ENCODE data around the gene GP2.

Gene GP2

GRCh38 chr16:20327444-20328041, at the start of gene GP2:
GP2 (minus strand) TSS chr16:20327513; CDS start chr16:20326431, 1,082 bp downstream.
- no peak for DNase-seq (ENCODE audit: low read depth in 2 of 2)

- DNase-seq (ENCODE audit: low read depth in 2 of 2), result no peak
Measured at GRCh38 chr16:20372701-20373100, 45.4 kb upstream of the GP2 start.

GRCh38 chr16:20369452-20370054, 42.2 kb upstream of the GP2 start:
- DNase-seq (ENCODE audit: low read depth in 2 of 2), result no peak

GRCh38 chr16:20364051-20364450, 36.7 kb upstream of the GP2 start:
- DNase-seq (ENCODE audit: low read depth in 2 of 2), result no peak

GRCh38 chr16:20363191-20363590, 35.9 kb upstream of the GP2 start:
- DNase-seq (ENCODE audit: low read depth in 2 of 2), result no peak

DNA sequence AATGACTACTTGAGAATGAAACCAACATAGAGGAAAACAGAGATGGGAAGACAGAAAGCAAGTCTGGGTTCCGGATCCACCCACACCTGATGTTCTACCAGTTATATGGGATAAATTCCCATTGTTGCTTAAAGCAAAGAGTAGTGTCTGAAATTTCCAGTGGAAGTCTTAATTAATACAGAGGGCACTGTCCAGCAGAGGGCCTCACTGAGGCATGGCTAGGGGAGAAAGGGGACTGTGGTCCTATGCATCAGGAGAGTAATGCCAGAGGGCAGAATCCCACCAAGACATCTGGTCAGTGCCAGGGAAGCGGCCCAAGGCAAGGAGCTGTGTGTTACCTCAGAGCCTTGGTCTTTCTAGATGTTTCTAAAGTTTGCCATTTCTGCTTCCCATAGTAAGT, 32.7 kb upstream of the GP2 start:
- DNase-seq (ENCODE audit: low read depth in 2 of 2), result no peak

DNA sequence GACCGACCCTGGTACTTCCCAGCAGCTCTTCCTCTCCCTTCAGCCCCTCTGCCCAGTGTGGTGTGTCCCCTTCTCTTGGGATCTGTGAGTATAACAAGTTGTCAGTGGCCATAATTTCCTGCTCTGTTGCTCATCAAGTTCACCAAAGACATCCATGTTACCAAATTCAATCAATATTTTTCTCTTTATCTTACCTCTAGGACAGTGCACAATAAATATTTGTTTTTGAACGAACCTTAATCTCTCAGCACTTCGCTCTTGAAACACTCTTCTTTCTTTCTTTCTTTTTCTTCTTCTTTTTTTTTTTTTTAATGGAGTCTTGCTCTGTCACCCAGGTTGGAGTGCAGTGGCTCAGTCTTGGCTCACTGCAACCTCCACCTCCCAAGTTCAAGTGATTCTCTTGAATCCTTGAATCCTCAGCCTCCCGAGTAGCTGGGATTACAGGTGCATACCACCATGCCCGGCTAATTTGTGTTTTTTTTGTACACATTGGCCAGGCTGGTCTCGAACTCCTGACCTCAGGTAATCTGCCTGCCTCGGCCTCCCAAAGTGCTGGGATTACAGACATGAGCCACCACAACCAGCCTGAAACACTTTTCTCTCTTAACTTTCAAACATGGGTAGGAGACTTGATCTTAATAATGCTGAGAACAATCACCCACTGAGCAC, 27.9 kb upstream of the GP2 start:
- DNase-seq (ENCODE audit: low read depth in 2 of 2), result no peak

GRCh38 chr16:20353379-20353778, 26.1 kb upstream of the GP2 start:
- no peak for DNase-seq (ENCODE audit: low read depth in 2 of 2)

- DNase-seq (ENCODE audit: low read depth in 2 of 2), result no peak
Measured at GRCh38 chr16:20352615-20353014, 25.3 kb upstream of the GP2 start, which contains the start of gene UMOD. UMOD (minus strand) TSS chr16:20352715; CDS start chr16:20350737, 1,978 bp downstream.

GRCh38 chr16:20349615-20350014, 22.3 kb upstream of the GP2 start:
- no peak for DNase-seq (ENCODE audit: low read depth in 2 of 2)

- DNase-seq (ENCODE audit: low read depth in 2 of 2), result no peak
Measured at GRCh38 chr16:20348365-20349185, 21.3 kb upstream of the GP2 start.

DNA sequence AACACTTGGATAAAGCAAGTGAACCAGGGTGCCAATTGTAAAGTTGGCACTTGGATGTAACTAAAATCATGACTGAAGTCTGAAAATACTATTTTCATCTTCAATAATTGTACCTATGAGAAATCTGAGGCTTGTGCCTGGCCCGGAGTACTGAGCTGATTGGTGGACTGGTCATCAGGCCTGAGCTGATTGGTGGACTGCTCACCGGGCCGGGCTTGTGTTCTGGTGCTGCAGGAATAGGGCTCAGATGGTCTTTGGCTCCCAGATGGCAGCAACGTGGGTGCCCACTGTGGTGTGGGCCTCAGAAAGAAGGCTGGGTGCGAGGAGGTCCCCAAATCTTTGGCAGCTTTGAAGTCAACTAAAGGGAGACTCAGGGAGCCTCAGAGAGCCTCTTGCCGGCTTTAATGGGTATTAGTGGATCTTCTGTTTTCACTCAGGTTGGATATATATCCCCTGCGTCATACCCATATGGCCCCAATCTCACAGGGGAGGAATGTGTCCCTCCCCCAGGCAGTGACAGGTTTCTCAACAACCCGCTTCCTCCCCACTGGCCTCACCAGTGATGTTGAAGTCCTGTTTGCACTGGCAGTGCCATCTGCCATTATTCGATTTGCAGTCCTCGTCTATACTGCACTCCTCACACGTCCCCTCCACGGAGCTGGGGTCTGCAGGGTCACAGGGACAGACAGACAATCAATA, 20.5 kb upstream of the GP2 start:
- no peak for DNase-seq (ENCODE audit: low read depth in 2 of 2)

GRCh38 chr16:20344611-20345010, 17.3 kb upstream of the GP2 start:
- no peak for DNase-seq (ENCODE audit: low read depth in 2 of 2)

DNA sequence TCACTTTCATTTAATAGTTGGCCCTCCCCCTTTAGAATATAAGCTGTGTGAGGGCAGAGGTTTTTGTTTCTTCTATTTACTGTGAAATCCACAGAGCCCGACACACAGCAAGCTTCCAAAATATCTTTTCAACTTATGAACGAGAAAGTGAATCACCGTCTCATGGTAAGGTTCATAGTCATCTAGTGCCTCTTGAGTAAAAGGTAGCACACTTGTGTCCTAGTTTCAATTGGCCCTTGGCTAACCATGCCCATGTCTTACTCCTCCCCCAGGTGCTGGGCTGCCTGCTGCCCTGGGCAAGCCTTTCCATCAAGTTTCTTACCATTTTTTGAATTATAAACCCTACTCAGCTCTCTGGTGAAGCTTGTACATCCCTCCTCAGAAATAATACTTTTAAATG, 12.4 kb upstream of the GP2 start:
- DNase-seq (ENCODE audit: low read depth in 2 of 2), result no peak

DNA sequence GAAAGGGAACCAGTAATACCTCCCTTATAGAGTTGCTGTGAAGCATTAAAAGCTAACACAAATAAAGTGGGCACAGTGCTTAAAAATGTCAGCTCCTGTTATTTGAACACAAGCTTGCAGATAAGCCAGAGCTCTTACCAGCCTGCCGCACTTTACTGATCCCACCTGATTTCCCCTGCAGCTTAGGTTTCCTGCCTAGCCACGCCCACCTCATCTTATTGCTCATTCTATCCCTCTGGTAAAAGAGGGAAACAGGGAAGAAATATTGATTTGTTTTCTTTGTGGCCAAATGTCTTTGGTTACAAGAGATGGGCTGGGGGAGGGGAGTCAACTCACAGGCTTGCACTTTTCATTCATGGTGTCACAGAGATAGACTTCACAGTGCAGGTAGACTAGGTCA, 9.6 kb upstream of the GP2 start:
- no peak for DNase-seq (ENCODE audit: low read depth in 2 of 2)

DNA sequence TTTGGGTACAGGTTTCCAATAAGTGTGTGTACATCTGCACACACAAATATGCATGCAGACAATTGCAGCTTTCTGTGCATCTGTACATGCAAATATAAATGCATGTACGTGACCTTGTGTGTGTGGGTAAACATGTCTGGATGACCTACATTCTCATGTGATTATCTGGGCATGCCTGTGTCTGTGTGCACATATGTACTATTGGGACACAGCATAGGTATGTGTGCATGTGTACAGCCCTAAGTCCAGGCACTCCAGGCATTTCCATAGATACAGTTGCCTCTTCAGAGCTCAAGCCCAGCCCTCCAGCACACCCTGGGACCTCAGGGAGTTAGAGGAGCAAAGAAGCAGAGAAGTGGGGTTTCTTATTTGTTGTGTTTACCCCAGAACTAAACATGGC, 7.1 kb upstream of the GP2 start:
- DNase-seq (ENCODE audit: low read depth in 2 of 2), result no peak

- DNase-seq (ENCODE audit: low read depth in 2 of 2), result no peak
Measured at GRCh38 chr16:20333120-20333519, 5.8 kb upstream of the GP2 start.

GRCh38 chr16:20332411-20332810, 5.1 kb upstream of the GP2 start:
- DNase-seq (ENCODE audit: low read depth in 2 of 2), result no peak

- DNase-seq (ENCODE audit: low read depth in 2 of 2), result no peak
Measured at GRCh38 chr16:20331635-20332034, 4.3 kb upstream of the GP2 start.

GRCh38 chr16:20329392-20330138, 2.3 kb upstream of the GP2 start:
- no peak for DNase-seq (ENCODE audit: low read depth in 2 of 2)

- DNase-seq (ENCODE audit: low read depth in 2 of 2), result no peak
Measured at GRCh38 chr16:20326321-20326720, 992 bp downstream of the GP2 start.

Data from stimulated activated CD4-positive, alpha-beta T cell treated with anti-CD3 and anti-CD28 coated beads, Interleukin-4, amount 100 ng/mL, for 48 hours (primary cell).